ENCODE measurements around the gene ARL2.

DNA sequence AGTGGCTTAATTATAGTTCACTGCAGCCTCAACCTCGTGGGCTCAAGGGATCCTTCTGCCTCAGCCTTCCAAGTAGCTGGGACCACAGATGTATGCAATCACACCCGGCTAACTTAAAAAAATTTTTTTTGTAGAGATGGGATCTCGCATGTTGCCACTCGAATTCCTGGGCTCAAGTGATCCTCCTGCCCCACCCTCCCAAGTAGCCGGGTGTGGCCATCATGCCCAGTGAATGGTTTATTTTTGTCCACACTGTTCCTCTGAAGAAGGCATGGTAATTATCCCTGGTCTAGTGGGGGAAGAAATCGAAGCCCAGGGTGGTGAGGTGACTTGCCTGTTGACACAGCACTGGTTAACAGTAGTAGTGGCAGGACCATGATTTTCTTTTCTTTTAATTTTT, 28.9 kb downstream of the ARL2 start:
- TF ChIP-seq EZH2 (IDR thresholded peaks at IDR 0.05; ENCODE audit: insufficient read depth, poor library complexity, severe bottlenecking) (no peak), EZH2phosphoT487 (IDR thresholded peaks at IDR 0.05; ENCODE audit: insufficient read depth, low read depth) (no peak)
